VCaP (cell line): ENCODE data around the gene ACSS3.

ENCODE experiments used
- H3K27ac ChIP-seq: fragments of 450-650 bp; 2 replicates; pipeline ENCODE4 v1.5.1; 2017
- CTCF ChIP-seq: fragments of 450-650 bp; conservative IDR thresholded peaks from 2 replicates; pipeline ENCODE4 v1.5.1; 2017; ENCODE audit warnings: mild to moderate bottlenecking, moderate library complexity

The ACSS3 gene

GRCh38 chr12:81136519-81136918 lies 58.6 kb downstream of the ACSS3 start:
- H3K27ac ChIP-seq, result no peak overlapping the region
- TF ChIP-seq CTCF, result no peak

GRCh38 chr12:81137801-81138200 lies 59.9 kb downstream of the ACSS3 start:
- no peak overlapping the region for H3K27ac ChIP-seq
- TF ChIP-seq CTCF, result no peak

GRCh38 chr12:81141217-81141616 lies 63.3 kb downstream of the ACSS3 start:
- TF ChIP-seq CTCF, result no peak
- peak overlapping the region; percentile 77 for H3K27ac ChIP-seq

GRCh38 chr12:81143057-81143456 lies 65.2 kb downstream of the ACSS3 start:
- peak overlapping the region; percentile 77 for H3K27ac ChIP-seq
- no peak for TF ChIP-seq CTCF

- no peak for TF ChIP-seq CTCF
- peak overlapping the region; percentile 77 for H3K27ac ChIP-seq
Observed at GRCh38 chr12:81146228-81147225, 68.6 kb downstream of the ACSS3 start.

- peak overlapping the region; percentile 77 for H3K27ac ChIP-seq
- no peak; the same call in 1 of the 2 replicates for TF ChIP-seq CTCF
Observed at GRCh38 chr12:81147292-81147919, 69.5 kb downstream of the ACSS3 start.

GRCh38 chr12:81150382-81150781 lies 72.5 kb downstream of the ACSS3 start:
- H3K27ac ChIP-seq, result no peak overlapping the region
- no peak for TF ChIP-seq CTCF
